Gastroesophageal sphincter (tissue), 4 donors: Measurements from ENCODE around the gene KRTAP22-1. TPM values are rescaled to one million over a fixed set of nuclear protein-coding genes. Genes with fewer than 3 reads are reported as not detected.

Experiments used
- small RNA-seq, 4 donors: library from RNA; depleted of rRNA; stranded (forward); fragments of <200 nt; gene quantifications; one replicate each; pipeline ENCODE3, GENCODE V24; 2016
- total RNA-seq, 4 donors: library from RNA; depleted of rRNA; stranded (reverse); fragments of >200 nt; gene quantifications; one replicate each; pipeline ENCODE4 v1.1.0, GENCODE V29; 2016

The KRTAP22-1 gene
- total RNA-seq, 4 donors from 2014 or later = not detected

Small RNAs within 50 kb of the gene (small RNA-seq; reads per million reads assigned to genes)
- gene KRTAP20-1 (0 reads per million in 4 donors), gene KRTAP20-3 (0 reads per million in 4 donors), gene KRTAP20-4 (0 reads per million in 4 donors), gene KRTAP22-1 (0 reads per million in 4 donors), gene KRTAP22-2 (0 reads per million in 4 donors)

Other genes starting within 250 kb of the KRTAP22-1 start
- not detected for gene KRTAP13-2, start 228.8 kb upstream of the KRTAP22-1 start, total RNA-seq
- gene KRTAP13-1, start 205.1 kb upstream of the KRTAP22-1 start, total RNA-seq = not detected
- not detected for gene KRTAP13-3, start 175.2 kb upstream of the KRTAP22-1 start, total RNA-seq
- gene KRTAP13-4, start 170.9 kb upstream of the KRTAP22-1 start, total RNA-seq = not detected
- gene KRTAP15-1, start 160.8 kb upstream of the KRTAP22-1 start, total RNA-seq = not detected
- not detected for gene KRTAP19-1, start 120.7 kb upstream of the KRTAP22-1 start, total RNA-seq
- gene KRTAP19-2, start 113.7 kb upstream of the KRTAP22-1 start, total RNA-seq = not detected
- 1 to 10 TPM in 1 of 4 donors, not detected in 3; 1.7 TPM for gene KRTAP19-3, start 109.1 kb upstream of the KRTAP22-1 start, total RNA-seq
- gene KRTAP19-4, start 103.9 kb upstream of the KRTAP22-1 start, total RNA-seq = not detected
- not detected for gene KRTAP19-5, start 98.9 kb upstream of the KRTAP22-1 start, total RNA-seq
- gene KRTAP19-6, start 59.2 kb upstream of the KRTAP22-1 start, total RNA-seq = not detected
- not detected for gene KRTAP19-7, start 39.8 kb upstream of the KRTAP22-1 start, total RNA-seq
- gene KRTAP22-2, start 10.7 kb upstream of the KRTAP22-1 start, total RNA-seq = not detected
- gene KRTAP6-3, start 8.6 kb upstream of the KRTAP22-1 start, total RNA-seq = not detected
- gene KRTAP6-2, start 2.2 kb upstream of the KRTAP22-1 start, total RNA-seq = not detected
- not detected for gene KRTAP6-1, start 12.8 kb downstream of the KRTAP22-1 start, total RNA-seq
- not detected for gene KRTAP20-1, start 15.3 kb downstream of the KRTAP22-1 start, total RNA-seq
- not detected for gene KRTAP20-4, start 19.5 kb downstream of the KRTAP22-1 start, total RNA-seq
- not detected for gene KRTAP20-2, start 34.1 kb downstream of the KRTAP22-1 start, total RNA-seq
- not detected for gene KRTAP20-3, start 41.8 kb downstream of the KRTAP22-1 start, total RNA-seq
- not detected for gene KRTAP21-3, start 117.7 kb downstream of the KRTAP22-1 start, total RNA-seq
- gene KRTAP21-2, start 146.2 kb downstream of the KRTAP22-1 start, total RNA-seq = not detected
- not detected for gene KRTAP21-1, start 154.3 kb downstream of the KRTAP22-1 start, total RNA-seq
- gene KRTAP8-1, start 212.2 kb downstream of the KRTAP22-1 start, total RNA-seq = not detected
- gene KRTAP7-1, start 228.7 kb downstream of the KRTAP22-1 start, total RNA-seq = not detected